Measurements from ENCODE around the gene NDUFB11. TPM values are rescaled to one million over a fixed set of nuclear protein-coding genes. Genes with fewer than 3 reads are reported as not detected.
"Not testable (repeated sequence)": the region's sequence is repeated elsewhere in the genome, so short reads cannot be mapped to it uniquely, and the experiment has no call there.

Gene NDUFB11
- total RNA-seq, 1 experiment from 2014 or later, result 110 TPM

DNA sequence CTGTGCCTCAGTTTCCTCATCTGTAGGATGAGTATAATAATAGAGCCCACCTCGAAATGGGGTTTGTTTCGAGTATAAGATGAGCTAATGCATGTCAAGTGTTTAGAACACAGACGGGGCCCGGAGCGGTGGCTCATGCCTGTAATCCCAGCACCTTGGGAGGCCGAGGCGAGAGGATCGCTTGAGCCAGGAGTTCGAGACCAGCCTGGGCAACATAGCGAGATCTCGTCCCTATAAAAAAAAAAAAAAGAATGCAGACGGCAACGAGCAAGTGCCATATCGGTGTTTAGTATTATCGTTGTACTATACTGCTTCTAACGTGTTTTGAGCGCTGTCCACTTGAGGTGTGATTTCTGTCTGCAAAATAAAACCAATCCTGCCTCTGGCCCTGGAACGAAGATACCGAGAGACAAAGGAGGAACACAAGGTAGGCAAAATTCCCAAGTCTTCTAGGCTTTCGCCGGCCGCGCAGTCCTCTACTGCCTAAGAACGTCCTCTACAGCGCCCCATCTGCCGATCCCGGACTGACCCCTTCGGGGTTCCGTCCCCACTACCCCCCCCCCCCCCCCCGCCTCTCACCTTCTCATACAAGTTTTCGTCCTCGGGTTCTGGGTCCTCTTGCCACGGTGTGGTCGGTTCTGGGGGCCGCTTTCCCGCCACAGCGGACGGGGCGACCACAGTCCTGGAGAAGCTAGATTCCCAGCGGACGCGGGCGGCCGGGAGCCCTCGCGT is 442 bp downstream of the NDUFB11 start:
- TF ChIP-seq KAT7 (CRISPR knock-in tag; IDR thresholded peaks at IDR 0.05; ENCODE audit: borderline replicate concordance), result no peak
- no peaks in the 10 kb centered on the region for H3K9me3 Mint-ChIP-seq
- H3K36me3 Mint-ChIP-seq, result peaks cover 18% of the 10 kb centered on the region
- H3K4me3 Mint-ChIP-seq, result peak overlapping the region; percentile 98
- no peaks in the 10 kb centered on the region for H3K27me3 Mint-ChIP-seq (ENCODE audit: low read depth)
- no peak for ATAC-seq
- ChIA-PET CTCF (interaction anchor here (0.6 to 1.2 kb wide), 9 partner anchors 14 to 380 kb away, joined by 3 to 7 read pairs (median 4); no protein-coding TSS in a partner anchor), POLR2A (interaction anchor here (0.7 to 1.7 kb wide), 4 partner anchors 15 to 338 kb away, joined by 3 to 9 read pairs (median 4); no protein-coding TSS in a partner anchor)
- peak; percentile 18 for DNase-seq (ENCODE audit: low spot score)
- H3K4me1 Mint-ChIP-seq, result peaks cover 16% of the 10 kb centered on the region
- H3K27ac Mint-ChIP-seq, result peak overlapping the region; percentile 93

DNA sequence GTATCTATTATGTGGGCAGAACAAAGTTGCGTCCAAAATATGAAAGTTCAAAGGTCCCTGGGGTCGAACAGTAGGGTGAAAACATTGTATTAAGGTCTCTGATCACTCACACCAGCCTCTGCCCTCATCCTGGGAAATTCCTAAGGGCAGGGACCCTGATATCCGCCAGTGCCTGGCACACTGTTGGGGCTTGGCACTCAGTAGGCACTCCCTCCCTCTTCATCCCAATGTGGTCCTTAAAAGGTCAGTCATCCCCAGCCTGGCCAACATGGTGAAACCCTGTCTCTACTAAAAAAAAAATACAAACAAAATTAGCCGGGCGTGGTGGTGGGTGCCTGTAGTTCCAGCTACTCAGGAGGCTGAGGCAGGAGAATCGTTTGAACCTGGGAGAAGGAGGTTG is 6.3 kb downstream of the NDUFB11 start:
- H3K27me3 Mint-ChIP-seq (ENCODE audit: low read depth), result no peaks in the 10 kb centered on the region
- ATAC-seq (no peak), DNase-seq (ENCODE audit: low spot score) (no peak)
- H3K4me1 Mint-ChIP-seq, result peaks cover under 1% of the 10 kb centered on the region; the same call in 1 of the 2 replicates
- peaks cover 18% of the 10 kb centered on the region for H3K36me3 Mint-ChIP-seq
- no peak overlapping the region for H3K4me3 Mint-ChIP-seq
- ChIA-PET POLR2A (no interaction called here), CTCF (no interaction called here)
- no peak for TF ChIP-seq ZSCAN18 (CRISPR knock-in tag; IDR thresholded peaks at IDR 0.05)
- TF ChIP-seq KAT7 (CRISPR knock-in tag; IDR thresholded peaks at IDR 0.05; ENCODE audit: borderline replicate concordance), result no peak
- TF ChIP-seq STAT6 (CRISPR knock-in tag; conservative IDR thresholded peaks at IDR 0.05; ENCODE audit: low read depth), result no peak
- TF ChIP-seq PREB (CRISPR knock-in tag; IDR thresholded peaks at IDR 0.05; ENCODE audit: borderline replicate concordance), result no peak
- TF ChIP-seq ERG (CRISPR knock-in tag; IDR thresholded peaks at IDR 0.05), result no peak
- TF ChIP-seq FOXP1 (CRISPR knock-in tag; IDR thresholded peaks at IDR 0.05; ENCODE audit: borderline replicate concordance), result no peak
- no peak for TF ChIP-seq IRF2 (CRISPR knock-in tag; IDR thresholded peaks at IDR 0.05; ENCODE audit: borderline replicate concordance, low read depth)
- no peak for TF ChIP-seq RORB (CRISPR knock-in tag; IDR thresholded peaks at IDR 0.05)
- TF ChIP-seq, protein P1, sequence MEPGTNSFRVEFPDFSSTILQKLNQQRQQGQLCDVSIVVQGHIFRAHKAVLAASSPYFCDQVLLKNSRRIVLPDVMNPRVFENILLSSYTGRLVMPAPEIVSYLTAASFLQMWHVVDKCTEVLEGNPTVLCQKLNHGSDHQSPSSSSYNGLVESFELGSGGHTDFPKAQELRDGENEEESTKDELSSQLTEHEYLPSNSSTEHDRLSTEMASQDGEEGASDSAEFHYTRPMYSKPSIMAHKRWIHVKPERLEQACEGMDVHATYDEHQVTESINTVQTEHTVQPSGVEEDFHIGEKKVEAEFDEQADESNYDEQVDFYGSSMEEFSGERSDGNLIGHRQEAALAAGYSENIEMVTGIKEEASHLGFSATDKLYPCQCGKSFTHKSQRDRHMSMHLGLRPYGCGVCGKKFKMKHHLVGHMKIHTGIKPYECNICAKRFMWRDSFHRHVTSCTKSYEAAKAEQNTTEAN (CRISPR knock-in tag; IDR thresholded peaks at IDR 0.05), result no peak
- TF ChIP-seq ZNF423 (CRISPR knock-in tag; IDR thresholded peaks at IDR 0.05), result no peak
- TF ChIP-seq, protein P2, sequence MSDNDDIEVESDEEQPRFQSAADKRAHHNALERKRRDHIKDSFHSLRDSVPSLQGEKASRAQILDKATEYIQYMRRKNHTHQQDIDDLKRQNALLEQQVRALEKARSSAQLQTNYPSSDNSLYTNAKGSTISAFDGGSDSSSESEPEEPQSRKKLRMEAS (CRISPR knock-in tag; IDR thresholded peaks at IDR 0.05), result no peak
- TF ChIP-seq MYBL2 (CRISPR knock-in tag; IDR thresholded peaks at IDR 0.05), result no peak
- TF ChIP-seq ZNF671 (CRISPR knock-in tag; IDR thresholded peaks at IDR 0.05), result no peak
- H3K9me3 Mint-ChIP-seq, result no peaks in the 10 kb centered on the region
- H3K27ac Mint-ChIP-seq, result no peak overlapping the region

- H3K27ac Mint-ChIP-seq; POLR2A ChIA-PET; H3K9me3 Mint-ChIP-seq; H3K4me3 Mint-ChIP-seq; H3K4me1 Mint-ChIP-seq; H3K27me3 Mint-ChIP-seq (ENCODE audit: low read depth); H3K36me3 Mint-ChIP-seq; DNase-seq (ENCODE audit: low spot score); ATAC-seq: not testable (repeated sequence)
- CTCF ChIA-PET, result interaction anchor here (1.2 kb wide), 1 partner anchor 10 kb away, joined by 7 read pairs; the partner anchor contains the start of gene RBM10
Observed at GRCh38 chrX:47135650-47136049, 8.9 kb downstream of the NDUFB11 start.
